Amniotic stem cell (primary cell): ENCODE results near the gene LAGE3.

ENCODE experiments used
- DNase-seq: peaks from one replicate; lab custom pipeline; 2025; lab: John Stamatoyannopoulos, UW

Gene LAGE3

GRCh38 chrX:154457491-154458115, 21.5 kb downstream of the LAGE3 start:
- no peak for DNase-seq

- no peak for DNase-seq
These were observed 26.3 kb downstream of the LAGE3 start for GRCh38 chrX:154452823-154453222.

- no peak for DNase-seq
These were observed 28.8 kb downstream of the LAGE3 start for GRCh38 chrX:154450312-154450711.

DNA sequence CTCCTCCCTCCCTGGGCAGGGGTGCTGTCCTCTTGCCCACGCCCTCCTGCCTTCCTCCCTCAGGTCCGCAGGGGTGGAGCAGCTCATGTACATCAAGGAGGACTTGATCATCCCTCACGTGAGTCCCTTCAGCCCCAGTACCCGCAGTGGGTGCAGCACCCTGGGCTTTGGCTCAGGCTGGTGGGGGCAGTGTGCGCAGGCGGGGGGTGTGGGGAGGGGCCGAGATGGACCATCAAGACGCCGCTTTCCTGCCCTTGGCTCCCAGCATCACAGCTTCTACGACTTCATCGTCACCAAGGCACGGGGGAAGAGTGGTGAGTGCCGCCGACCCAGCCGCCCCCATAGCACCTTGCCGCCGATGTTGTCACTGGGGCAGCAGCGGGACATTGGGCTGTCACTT, 29.5 kb downstream of the LAGE3 start:
- DNase-seq = no peak

GRCh38 chrX:154448484-154448883, 30.6 kb downstream of the LAGE3 start:
- no peak for DNase-seq

GRCh38 chrX:154446430-154446829, 32.7 kb downstream of the LAGE3 start:
- DNase-seq = no peak

- DNase-seq = no peak
These were observed 33.3 kb downstream of the LAGE3 start for GRCh38 chrX:154445776-154446175.

GRCh38 chrX:154444755-154445246, 34.3 kb downstream of the LAGE3 start:
- no peak for DNase-seq

- peak; percentile 43 for DNase-seq
These were observed 34.9 kb downstream of the LAGE3 start, which contains the start of gene FAM50A for GRCh38 chrX:154443992-154444754. FAM50A (plus strand) TSS chrX:154444141; CDS start chrX:154444236, 95 bp downstream.

- DNase-seq = no peak
These were observed 35.6 kb downstream of the LAGE3 start for GRCh38 chrX:154443479-154443910.

GRCh38 chrX:154441984-154442707, 36.9 kb downstream of the LAGE3 start:
- no peak for DNase-seq

GRCh38 chrX:154441564-154441963, 37.5 kb downstream of the LAGE3 start:
- DNase-seq = no peak

DNA sequence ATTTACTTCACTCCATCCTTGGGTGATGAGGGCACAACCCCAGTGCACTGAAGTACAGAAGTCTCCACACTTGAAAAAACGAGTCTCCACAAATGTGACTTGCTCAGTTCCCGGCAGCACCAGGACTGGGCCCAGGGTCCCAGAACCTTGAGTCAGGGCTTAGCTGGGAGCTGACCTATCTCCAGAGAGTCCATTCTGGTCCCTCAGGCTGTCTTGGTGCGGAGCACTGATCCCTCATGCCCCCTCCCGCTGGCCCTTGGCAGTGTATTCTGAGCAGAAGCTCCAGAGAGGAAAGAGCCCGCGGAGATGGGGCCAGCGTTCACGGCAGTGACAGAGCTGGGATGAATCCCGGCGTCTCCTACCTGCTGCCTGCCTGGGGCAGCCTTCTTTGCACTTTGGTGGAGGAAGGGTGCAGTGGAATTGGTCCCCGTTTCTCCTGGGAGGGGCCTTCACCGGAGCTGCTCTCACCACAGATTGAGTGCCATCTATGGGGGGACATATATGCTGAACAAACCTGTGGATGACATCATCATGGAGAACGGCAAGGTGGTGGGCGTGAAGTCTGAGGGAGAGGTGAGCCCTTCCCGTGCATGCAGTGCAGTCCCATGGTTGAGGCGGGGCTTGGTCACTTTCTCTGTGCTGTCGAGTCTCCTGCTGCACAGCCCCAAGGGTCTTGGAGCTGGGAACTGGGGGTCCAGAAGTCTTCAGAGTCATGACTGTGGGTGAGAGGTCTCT, 38.3 kb downstream of the LAGE3 start:
- no peak for DNase-seq

DNA sequence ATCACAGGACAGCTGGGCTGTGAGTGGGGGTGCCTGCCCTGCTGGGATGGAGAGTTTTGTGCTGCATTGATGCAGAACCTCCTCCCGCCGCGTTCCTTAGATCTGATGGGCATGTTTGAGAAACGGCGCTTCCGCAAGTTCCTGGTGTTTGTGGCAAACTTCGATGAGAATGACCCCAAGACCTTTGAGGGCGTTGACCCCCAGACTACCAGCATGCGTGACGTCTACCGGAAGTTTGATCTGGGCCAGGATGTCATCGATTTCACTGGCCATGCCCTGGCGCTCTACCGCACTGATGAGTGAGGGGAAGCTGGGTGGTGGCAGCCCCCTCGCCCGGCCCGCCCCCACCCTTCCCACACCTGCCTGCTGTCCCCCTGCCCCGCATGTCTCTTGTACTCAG, 39.2 kb downstream of the LAGE3 start:
- DNase-seq = no peak

- DNase-seq = no peak
These were observed 40.8 kb downstream of the LAGE3 start for GRCh38 chrX:154437971-154438893.

DNA sequence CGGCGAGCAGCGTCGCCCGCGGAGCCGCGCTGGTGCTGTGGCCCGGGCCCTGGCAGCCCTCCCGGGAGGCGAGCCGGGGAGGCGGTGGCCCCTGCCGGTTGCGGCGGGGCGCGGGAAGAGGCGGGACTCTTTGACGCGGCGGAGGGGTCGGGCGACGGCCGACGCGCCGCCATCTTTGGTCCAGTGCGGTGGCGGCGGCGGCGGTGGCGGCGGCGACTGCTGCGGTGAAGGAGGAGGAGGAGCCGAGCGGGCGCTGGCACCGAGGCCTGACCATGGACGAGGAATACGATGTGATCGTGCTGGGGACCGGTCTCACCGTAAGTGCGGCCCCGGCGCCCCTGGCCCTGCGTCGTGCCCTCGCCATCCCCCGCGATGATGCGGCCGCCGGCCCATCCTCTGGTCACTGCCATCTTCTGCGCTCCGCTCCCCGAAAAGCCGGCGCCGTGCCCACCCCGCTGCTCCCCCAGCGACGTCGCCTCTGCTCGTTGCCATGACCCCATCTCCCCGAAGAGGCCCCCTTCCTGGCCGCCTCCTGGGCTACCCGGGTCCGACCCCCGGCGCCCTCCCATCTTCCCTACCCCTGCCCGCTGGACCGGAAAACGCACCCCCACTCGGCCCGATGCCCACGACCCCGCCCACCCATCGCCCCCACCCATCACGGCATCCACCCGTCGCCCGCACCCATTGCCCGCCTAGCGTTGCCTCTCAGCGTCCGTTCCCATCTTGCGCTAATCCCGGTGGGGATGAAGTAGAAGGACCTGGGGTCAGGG, 41.9 kb downstream of the LAGE3 start, which contains the start of gene GDI1:
Gene GDI1, plus strand, starts transcription at position 172 of the 770 bp plus-strand sequence. Its CDS starts 101 bp downstream, at position 273.
- peak; percentile 0 for DNase-seq

DNA sequence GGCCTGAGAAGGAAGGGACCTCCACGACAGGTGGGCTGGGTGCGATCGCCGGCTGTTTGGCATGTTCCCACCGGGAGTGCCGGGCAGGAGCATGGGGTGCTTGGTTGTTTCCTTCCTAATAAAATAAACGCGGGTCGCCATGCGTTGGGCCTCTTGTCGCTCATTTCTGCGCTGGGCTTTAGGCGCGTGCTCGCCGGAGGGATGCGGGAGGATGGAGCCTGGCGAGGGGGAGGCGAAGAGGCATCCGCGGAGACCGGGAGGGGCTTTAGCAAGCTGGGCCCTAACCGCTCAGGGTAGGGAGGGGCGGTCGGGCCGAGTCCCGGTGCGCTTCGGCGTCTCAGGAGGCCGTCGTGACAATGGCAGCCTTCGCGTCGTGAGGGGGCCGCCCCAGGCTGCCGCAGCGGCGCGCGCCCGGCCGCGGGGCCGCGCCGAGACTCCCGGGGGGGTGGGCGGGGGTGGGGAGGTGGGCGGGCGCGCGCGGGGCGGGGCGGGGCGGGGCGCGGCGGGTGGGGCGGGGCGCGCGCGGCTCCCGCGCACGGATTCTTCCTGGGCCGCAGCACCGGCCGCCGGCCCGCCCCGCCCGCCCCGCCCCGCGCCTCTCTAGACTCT, 42.6 kb downstream of the LAGE3 start:
- DNase-seq = no peak

GRCh38 chrX:154435171-154435733, 43.8 kb downstream of the LAGE3 start:
- DNase-seq = no peak
